ENCODE results near the gene ZNF35. TPM values are rescaled to one million over a fixed set of nuclear protein-coding genes. Genes with fewer than 3 reads are reported as not detected.

The ZNF35 gene
- total RNA-seq, 1 experiment from 2014 or later = 7.9 TPM

DNA sequence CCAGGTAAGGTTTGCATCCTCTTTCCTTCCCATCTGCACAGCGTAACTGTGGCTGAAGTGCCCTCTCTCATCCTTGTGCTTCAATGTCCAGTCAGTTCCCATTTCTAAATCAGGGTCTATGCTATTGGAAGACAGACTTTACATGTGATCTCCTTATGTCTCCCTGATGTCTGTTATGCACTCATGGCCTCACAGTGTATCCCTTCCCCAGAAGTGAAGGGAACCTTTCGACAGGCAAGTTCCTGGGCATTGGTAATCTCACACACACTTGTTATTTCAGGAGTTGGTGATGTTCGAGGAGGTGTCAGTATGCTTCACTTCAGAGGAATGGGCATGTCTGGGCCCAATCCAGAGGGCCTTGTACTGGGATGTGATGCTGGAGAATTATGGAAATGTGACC lies 16.3 kb upstream of the ZNF35 start:
- DNase-seq (ENCODE audit: low read depth, low spot score) = no peak
- Histone ChIP-seq H3K27me3 (ENCODE audit: insufficient read depth, low read length) (no peaks in the 10 kb centered on the region), H3K79me2 (ENCODE audit: insufficient read depth, low read length) (peaks cover 36% of the 10 kb centered on the region), H3K27ac (ENCODE audit: low read depth, low read length) (no peak overlapping the region), H3K9ac (ENCODE audit: low read length) (no peak overlapping the region), H3K36me3 (ENCODE audit: control insufficient read depth in 1 of 2, insufficient read depth in 2 of 2, low read length in 2 of 2) (peaks cover 34 to 40% of the 10 kb centered on the region in 2 experiments), H3K9me2 (ENCODE audit: insufficient read depth) (no peaks in the 10 kb centered on the region), H3K4me2 (ENCODE audit: low read length) (no peak overlapping the region), H2AFZ (ENCODE audit: low read depth, low read length, poor library complexity, severe bottlenecking) (no peak overlapping the region), H3K4me3 (replicated peaks in 1 of 2; ENCODE audit: low read depth in 1 of 2, low read length in 2 of 2) (no peak overlapping the region), H4K20me1 (ENCODE audit: insufficient read depth) (no peaks in the 10 kb centered on the region), H3K4me1 (ENCODE audit: control insufficient read depth in 1 of 2, insufficient read depth in 2 of 2, low read length in 2 of 2) (no peaks in the 10 kb centered on the region), H3K9me3 (ENCODE audit: control insufficient read depth in 1 of 2, insufficient read depth in 1 of 2, low read depth in 1 of 2, low read length in 2 of 2) (no peaks in the 10 kb centered on the region; a peak in 1 of 4 replicates)
- no peak for ATAC-seq
- no TSS peak for BruUV-seq (replicated peaks)
- CTCF ChIA-PET = no interaction called here
- TF ChIP-seq ZBTB33 (IDR thresholded peaks at IDR 0.05; ENCODE audit: extremely low read depth, insufficient replicate concordance, low read length) (no peak), EZH2 (IDR thresholded peaks at IDR 0.05) (no peak), SIN3A (IDR thresholded peaks at IDR 0.05; ENCODE audit: low read depth) (no peak), TCF7L2 (IDR thresholded peaks at IDR 0.05; ENCODE audit: borderline replicate concordance, extremely low read depth, insufficient read depth, insufficient read length) (no peak), POLR2A (IDR thresholded peaks at IDR 0.05; ENCODE audit: borderline replicate concordance, extremely low read depth, insufficient read depth, insufficient read length) (no peak), ELF1 (IDR thresholded peaks at IDR 0.05; ENCODE audit: borderline replicate concordance, low read depth) (no peak), REST (IDR thresholded peaks at IDR 0.05; ENCODE audit: low read depth) (no peak), EGR1 (IDR thresholded peaks at IDR 0.05; ENCODE audit: low read depth) (no peak), POLR2AphosphoS5 (IDR thresholded peaks at IDR 0.05; ENCODE audit: low read depth, low read length) (no peak), RAD21 (IDR thresholded peaks at IDR 0.05; ENCODE audit: low read depth) (no peak), FOSL1 (IDR thresholded peaks at IDR 0.05; ENCODE audit: low read depth) (no peak)
- TF ChIP-seq, protein P1, sequence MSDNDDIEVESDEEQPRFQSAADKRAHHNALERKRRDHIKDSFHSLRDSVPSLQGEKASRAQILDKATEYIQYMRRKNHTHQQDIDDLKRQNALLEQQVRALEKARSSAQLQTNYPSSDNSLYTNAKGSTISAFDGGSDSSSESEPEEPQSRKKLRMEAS (IDR thresholded peaks at IDR 0.05) = no peak
- POLR2A ChIA-PET = no interaction called here
- intact Hi-C loops (cut with micrococcal nuclease) = no loop called here
- RAD21 ChIA-PET (ENCODE audit: low non-redundant PET in 1 of 2, low total read pairs in 2 of 2, uncharacterized antibody in 2 of 2, unreplicated experiment in 2 of 2) = no interaction called here
